Smooth muscle cell (in vitro differentiated cells): ENCODE data around the gene DMRTC1B. TPM values are rescaled to one million over a fixed set of nuclear protein-coding genes. Genes with fewer than 3 reads are reported as not detected.
"Not testable (repeated sequence)": the region's sequence is repeated elsewhere in the genome, so short reads cannot be mapped to it uniquely, and the experiment has no call there.

ENCODE experiments used
- DNase-seq: peaks from one replicate; lab custom pipeline; 2025; ENCODE audit not compliant: unreplicated experiment; lab: John Stamatoyannopoulos, UW
- H2AFZ ChIP-seq: fragments of 200-600 bp; sonication (generic); 2 replicates; pipeline ENCODE4 v1.6.0; 2016; ENCODE audit warnings: antibody characterized with exemption, low read depth, mild to moderate bottlenecking
- H3F3A ChIP-seq: fragments of 200-600 bp; sonication (generic); 2 replicates; pipeline ENCODE4 v1.6.0; 2017; ENCODE audit warnings: antibody characterized with exemption, low read depth
- H3K27ac ChIP-seq: fragments of 200-600 bp; sonication (generic); 2 replicates; pipeline ENCODE4 v1.5.1; 2016; ENCODE audit warnings: low read depth, mild to moderate bottlenecking
- H3K27me3 ChIP-seq: fragments of 200-600 bp; sonication (generic); 2 replicates; pipeline ENCODE4 v1.6.1; 2016; ENCODE audit warnings: low read depth, mild to moderate bottlenecking
- H3K36me3 ChIP-seq: fragments of 200-600 bp; sonication (generic); 2 replicates; pipeline ENCODE4 v1.5.1; 2016; ENCODE audit warnings: low read depth
- H3K4me1 ChIP-seq: fragments of 200-600 bp; sonication (generic); 2 replicates; pipeline ENCODE4 v1.5.1; 2016; ENCODE audit warnings: low read depth
- H3K4me2 ChIP-seq: fragments of 200-600 bp; sonication (generic); 2 replicates; pipeline ENCODE4 v1.6.0; 2016; ENCODE audit warnings: mild to moderate bottlenecking
- H3K4me3 ChIP-seq: fragments of 200-600 bp; sonication (generic); 2 replicates; pipeline ENCODE4 v1.5.1; 2016; ENCODE audit warnings: mild to moderate bottlenecking
- H3K79me2 ChIP-seq: fragments of 200-600 bp; sonication (generic); 2 replicates; pipeline ENCODE4 v1.6.0; 2016; ENCODE audit warnings: low read depth, mild to moderate bottlenecking
- H3K9ac ChIP-seq: fragments of 200-600 bp; sonication (generic); 2 replicates; pipeline ENCODE4 v1.6.0; 2016; ENCODE audit warnings: low read depth
- H3K9me3 ChIP-seq: fragments of 200-600 bp; sonication (generic); replicated peaks from 2 replicates; pipeline ENCODE4 v1.5.1; 2016; ENCODE audit warnings: low read depth
- H4K20me1 ChIP-seq: fragments of 200-600 bp; sonication (generic); 2 replicates; pipeline ENCODE4 v1.6.0; 2016; ENCODE audit warnings: low read depth
- WGBS: methylation state at CpG from one replicate; pipeline ENCODE4 v1.1.7; 2016; ENCODE audit warnings: low lambda C conversion rate; 5-methylcytosine and 5-hydroxymethylcytosine counted together
- polyA plus RNA-seq: library from polyadenylated mRNA; unstranded; fragments of >200 nt; fragmentation: Nextera tagmentation; extraction: Ambion mirVana; gene quantifications from 2 replicates; pipeline ENCODE4 v1.2.1, GENCODE V29; 2016
- small RNA-seq: library from RNA; depleted of rRNA; stranded (forward); fragments of <200 nt; gene quantifications from one replicate; pipeline ENCODE3, GENCODE V24; 2014
- total RNA-seq: library from RNA; depleted of rRNA; stranded (reverse); fragments of >200 nt; gene quantifications from 2 replicates; pipeline ENCODE4 v1.2.3, GENCODE V29; 2014

Gene DMRTC1B
- total and polyA plus RNA-seq, 2 experiments from 2014 or later = 0.11 TPM; not detected in 1

DNA sequence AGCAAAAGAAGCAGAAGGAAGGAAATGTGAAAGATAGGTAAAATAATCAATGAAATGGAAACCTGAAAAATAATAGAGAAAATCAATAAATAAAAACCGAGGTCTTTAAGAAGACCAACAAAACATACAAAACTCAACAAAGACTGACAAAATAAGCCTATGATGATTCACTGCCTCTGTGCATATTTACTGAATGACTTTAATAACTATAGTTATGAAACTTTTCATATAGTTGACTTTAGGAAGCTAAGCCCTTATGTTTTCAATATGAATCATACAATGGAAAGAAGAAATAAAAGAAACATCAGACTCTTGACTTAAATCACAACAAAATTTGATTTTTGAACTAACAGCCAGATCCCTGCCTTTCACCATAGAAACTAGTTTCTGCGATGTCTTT is 60.8 kb downstream of the DMRTC1B start:
- not testable (repeated sequence) for H3K9ac ChIP-seq, H2AFZ ChIP-seq, H3K36me3 ChIP-seq, H3F3A ChIP-seq, H3K4me2 ChIP-seq, H3K27ac ChIP-seq, H3K79me2 ChIP-seq, H3K27me3 ChIP-seq, H3K4me1 ChIP-seq, H3K4me3 ChIP-seq, H4K20me1 ChIP-seq, H3K9me3 ChIP-seq, DNase-seq
- no CpG with 5 or more reads among the region's 2 CpGs for WGBS

- not testable (repeated sequence) for H3K4me1 ChIP-seq, H3K9me3 ChIP-seq, H3F3A ChIP-seq, H3K36me3 ChIP-seq, H4K20me1 ChIP-seq, H2AFZ ChIP-seq, H3K9ac ChIP-seq, H3K4me2 ChIP-seq, H3K27ac ChIP-seq, H3K27me3 ChIP-seq, H3K4me3 ChIP-seq, H3K79me2 ChIP-seq, DNase-seq
- no CpG with 5 or more reads among the region's 2 CpGs for WGBS
Observed at GRCh38 chrX:72882898-72883297, 106.2 kb downstream of the DMRTC1B start.

- not testable (repeated sequence) for H2AFZ ChIP-seq, H3K9me3 ChIP-seq, H3K4me1 ChIP-seq, H3K9ac ChIP-seq, DNase-seq, H3F3A ChIP-seq, H3K27ac ChIP-seq, H3K27me3 ChIP-seq, H3K79me2 ChIP-seq, H3K4me2 ChIP-seq, H3K36me3 ChIP-seq, H3K4me3 ChIP-seq, H4K20me1 ChIP-seq
- no CpG with 5 or more reads among the region's 14 CpGs for WGBS
Observed at GRCh38 chrX:72889740-72890139, 113.0 kb downstream of the DMRTC1B start.

Small RNA genes within 50 kb of the gene (small RNA-seq; reads per million reads assigned to genes)
- not detected for gene RNU1-112P

Other genes with a start within 250 kb of the DMRTC1B start
- gene HDAC8, start 204.0 kb upstream of the DMRTC1B start, total RNA-seq = 24.2 and 40.7 TPM in 2 replicates
- 23.1 and 25.6 TPM in 2 replicates for gene HDAC8, start 204.0 kb upstream of the DMRTC1B start, polyA plus RNA-seq
- gene PHKA1, start 62.6 kb upstream of the DMRTC1B start, total RNA-seq = 7.9 and 9.0 TPM in 2 replicates
- gene PHKA1, start 62.6 kb upstream of the DMRTC1B start, polyA plus RNA-seq = 3.3 and 4.5 TPM in 2 replicates
- gene FAM236B, start 5.8 kb downstream of the DMRTC1B start, total RNA-seq = not detected in 2 replicates
- not detected in 2 replicates for gene FAM236B, start 5.8 kb downstream of the DMRTC1B start, polyA plus RNA-seq
- not detected in 2 replicates for gene FAM236D, start 31.3 kb downstream of the DMRTC1B start, total RNA-seq
- gene FAM236D, start 31.3 kb downstream of the DMRTC1B start, polyA plus RNA-seq = not detected in 2 replicates
- not detected in 2 replicates for gene FAM236C, start 135.7 kb downstream of the DMRTC1B start, total RNA-seq
- not detected in 2 replicates for gene FAM236C, start 135.7 kb downstream of the DMRTC1B start, polyA plus RNA-seq
- not detected in 2 replicates for gene FAM236A, start 161.3 kb downstream of the DMRTC1B start, total RNA-seq
- gene FAM236A, start 161.3 kb downstream of the DMRTC1B start, polyA plus RNA-seq = not detected in 2 replicates
- gene DMRTC1, start 166.9 kb downstream of the DMRTC1B start, total RNA-seq = not detected in 2 replicates
- 0.55 TPM in 1 of 2 replicates, not detected in the other for gene DMRTC1, start 166.9 kb downstream of the DMRTC1B start, polyA plus RNA-seq
- gene PABPC1L2B, start 226.0 kb downstream of the DMRTC1B start, total RNA-seq = not detected in 2 replicates
- not detected in 2 replicates for gene PABPC1L2B, start 226.0 kb downstream of the DMRTC1B start, polyA plus RNA-seq